ENCODE data around the gene C11orf71.

The C11orf71 gene

GRCh38 chr11:114432893-114433292 lies 32.6 kb upstream of the C11orf71 start:
- TF ChIP-seq CTCF (conservative IDR thresholded peaks at IDR 0.05; ENCODE audit: control insufficient read depth, insufficient read depth, low read depth, low read length), result no peak
- no peak overlapping the region for H3K4me3 ChIP-seq (ENCODE audit: control insufficient read depth, low read depth, low read length)
- DNase-seq (ENCODE audit: low read depth), result no peak

GRCh38 chr11:114430290-114430689 lies 30.0 kb upstream of the C11orf71 start:
- TF ChIP-seq CTCF (conservative IDR thresholded peaks at IDR 0.05; ENCODE audit: control insufficient read depth, insufficient read depth, low read depth, low read length), result no peak
- no peak for DNase-seq (ENCODE audit: low read depth)

GRCh38 chr11:114426280-114426679 lies 26.0 kb upstream of the C11orf71 start:
- no peak overlapping the region for H3K4me3 ChIP-seq (ENCODE audit: control insufficient read depth, low read depth, low read length)
- TF ChIP-seq CTCF (conservative IDR thresholded peaks at IDR 0.05; ENCODE audit: control insufficient read depth, insufficient read depth, low read depth, low read length), result no peak
- no peak for DNase-seq (ENCODE audit: low read depth)

More at GRCh38 chr11:114430290-114430689, 30.0 kb upstream of the C11orf71 start:
- no peak overlapping the region for H3K4me3 ChIP-seq (ENCODE audit: control insufficient read depth, low read depth, low read length)

- DNase-seq (ENCODE audit: low read depth), result peak; percentile 50
- no peak for TF ChIP-seq CTCF (conservative IDR thresholded peaks at IDR 0.05; ENCODE audit: control insufficient read depth, insufficient read depth, low read depth, low read length)
- H3K4me3 ChIP-seq (ENCODE audit: control insufficient read depth, low read depth, low read length), result no peak overlapping the region
Observed at GRCh38 chr11:114416441-114416961, 16.2 kb upstream of the C11orf71 start.

- no peak overlapping the region for H3K4me3 ChIP-seq (ENCODE audit: control insufficient read depth, low read depth, low read length)
- TF ChIP-seq CTCF (conservative IDR thresholded peaks at IDR 0.05; ENCODE audit: control insufficient read depth, insufficient read depth, low read depth, low read length), result no peak
- DNase-seq (ENCODE audit: low read depth), result no peak
Observed at GRCh38 chr11:114413958-114414357, 13.6 kb upstream of the C11orf71 start.

GRCh38 chr11:114412946-114413345 lies 12.6 kb upstream of the C11orf71 start:
- no peak for TF ChIP-seq CTCF (conservative IDR thresholded peaks at IDR 0.05; ENCODE audit: control insufficient read depth, insufficient read depth, low read depth, low read length)
- H3K4me3 ChIP-seq (ENCODE audit: control insufficient read depth, low read depth, low read length), result no peak overlapping the region
- no peak for DNase-seq (ENCODE audit: low read depth)

DNA sequence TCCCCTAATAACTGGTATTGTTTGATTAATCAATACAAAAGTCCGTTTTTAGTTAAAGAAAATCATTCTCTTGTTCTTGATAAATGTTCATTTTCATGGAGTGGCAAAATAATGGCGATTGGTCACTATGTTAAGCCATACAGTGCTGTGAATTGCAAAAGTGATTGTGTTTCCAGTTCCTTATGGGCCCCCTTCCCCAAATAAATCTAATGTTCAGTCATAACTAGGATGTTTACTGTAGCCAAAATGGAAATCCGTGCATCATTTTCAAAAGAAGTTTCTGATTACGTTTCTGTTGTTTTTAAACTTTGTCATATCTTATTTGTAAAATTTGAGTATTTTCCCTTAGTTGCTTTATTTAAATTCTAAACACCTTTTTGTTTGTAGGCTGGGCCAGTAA lies 1.0 kb upstream of the C11orf71 start:
- no peak for TF ChIP-seq CTCF (conservative IDR thresholded peaks at IDR 0.05; ENCODE audit: control insufficient read depth, insufficient read depth, low read depth, low read length)
- peak overlapping the region; percentile 85 for H3K4me3 ChIP-seq (ENCODE audit: control insufficient read depth, low read depth, low read length)
- peak; percentile 11 for DNase-seq (ENCODE audit: low read depth)

All from fibroblast of mammary gland (primary cell).